ENCODE data around the gene SCAPER.

DNA sequence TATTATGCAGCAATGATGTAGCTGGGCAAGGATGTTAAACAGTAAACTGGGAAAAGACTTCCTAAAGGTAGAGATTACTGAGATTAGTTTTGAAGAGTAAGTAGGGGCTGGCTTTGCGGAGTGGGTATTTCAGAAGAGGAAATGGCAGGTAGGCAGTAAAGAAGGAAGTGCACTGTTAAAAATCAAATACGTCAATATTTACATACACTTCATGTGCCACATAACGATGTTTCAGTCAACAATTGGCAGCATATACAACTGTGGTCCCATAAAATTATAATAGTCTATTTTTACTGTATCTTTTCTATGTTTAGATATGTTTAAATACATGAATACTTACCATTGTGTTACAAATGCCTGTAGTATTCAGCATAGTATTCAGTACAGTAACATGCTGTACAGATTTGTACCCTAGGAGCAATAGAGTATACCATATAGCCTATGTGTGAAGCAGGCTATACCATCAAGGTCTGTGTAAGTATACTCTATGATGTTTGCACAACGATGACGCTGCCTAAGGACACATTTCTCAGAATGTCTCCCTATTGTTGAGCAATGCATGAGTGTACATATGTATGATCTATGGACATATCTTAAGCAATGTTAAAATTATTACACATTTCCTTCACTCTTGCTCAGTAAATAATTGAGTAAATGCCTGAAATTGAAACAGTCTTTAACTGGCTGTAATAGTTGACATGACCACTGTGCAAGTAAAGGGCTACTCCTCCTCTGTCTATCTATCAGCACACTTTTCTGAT, 371.9 kb downstream of the SCAPER start:
- TF ChIP-seq EZH2phosphoT487 (IDR thresholded peaks at IDR 0.05; ENCODE audit: borderline replicate concordance), result no peak
- TF ChIP-seq POLR2A (IDR thresholded peaks at IDR 0.05; ENCODE audit: borderline replicate concordance, extremely low read depth, insufficient read depth, insufficient read length), result no peak
- TF ChIP-seq, protein P1, sequence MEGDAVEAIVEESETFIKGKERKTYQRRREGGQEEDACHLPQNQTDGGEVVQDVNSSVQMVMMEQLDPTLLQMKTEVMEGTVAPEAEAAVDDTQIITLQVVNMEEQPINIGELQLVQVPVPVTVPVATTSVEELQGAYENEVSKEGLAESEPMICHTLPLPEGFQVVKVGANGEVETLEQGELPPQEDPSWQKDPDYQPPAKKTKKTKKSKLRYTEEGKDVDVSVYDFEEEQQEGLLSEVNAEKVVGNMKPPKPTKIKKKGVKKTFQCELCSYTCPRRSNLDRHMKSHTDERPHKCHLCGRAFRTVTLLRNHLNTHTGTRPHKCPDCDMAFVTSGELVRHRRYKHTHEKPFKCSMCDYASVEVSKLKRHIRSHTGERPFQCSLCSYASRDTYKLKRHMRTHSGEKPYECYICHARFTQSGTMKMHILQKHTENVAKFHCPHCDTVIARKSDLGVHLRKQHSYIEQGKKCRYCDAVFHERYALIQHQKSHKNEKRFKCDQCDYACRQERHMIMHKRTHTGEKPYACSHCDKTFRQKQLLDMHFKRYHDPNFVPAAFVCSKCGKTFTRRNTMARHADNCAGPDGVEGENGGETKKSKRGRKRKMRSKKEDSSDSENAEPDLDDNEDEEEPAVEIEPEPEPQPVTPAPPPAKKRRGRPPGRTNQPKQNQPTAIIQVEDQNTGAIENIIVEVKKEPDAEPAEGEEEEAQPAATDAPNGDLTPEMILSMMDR (IDR thresholded peaks at IDR 0.05 in 2 of 3, conservative IDR thresholded peaks at IDR 0.05 in 1 of 3; ENCODE audit: borderline replicate concordance in 1 of 3, insufficient read depth in 1 of 3, low read depth in 2 of 3, low read length in 2 of 3), result no peak
- TF ChIP-seq YY1 (IDR thresholded peaks at IDR 0.05; ENCODE audit: extremely low read depth, insufficient replicate concordance, low read depth, low read length), result no peak
- TF ChIP-seq EZH2 (IDR thresholded peaks at IDR 0.05), result no peak
- TF ChIP-seq, protein P2, sequence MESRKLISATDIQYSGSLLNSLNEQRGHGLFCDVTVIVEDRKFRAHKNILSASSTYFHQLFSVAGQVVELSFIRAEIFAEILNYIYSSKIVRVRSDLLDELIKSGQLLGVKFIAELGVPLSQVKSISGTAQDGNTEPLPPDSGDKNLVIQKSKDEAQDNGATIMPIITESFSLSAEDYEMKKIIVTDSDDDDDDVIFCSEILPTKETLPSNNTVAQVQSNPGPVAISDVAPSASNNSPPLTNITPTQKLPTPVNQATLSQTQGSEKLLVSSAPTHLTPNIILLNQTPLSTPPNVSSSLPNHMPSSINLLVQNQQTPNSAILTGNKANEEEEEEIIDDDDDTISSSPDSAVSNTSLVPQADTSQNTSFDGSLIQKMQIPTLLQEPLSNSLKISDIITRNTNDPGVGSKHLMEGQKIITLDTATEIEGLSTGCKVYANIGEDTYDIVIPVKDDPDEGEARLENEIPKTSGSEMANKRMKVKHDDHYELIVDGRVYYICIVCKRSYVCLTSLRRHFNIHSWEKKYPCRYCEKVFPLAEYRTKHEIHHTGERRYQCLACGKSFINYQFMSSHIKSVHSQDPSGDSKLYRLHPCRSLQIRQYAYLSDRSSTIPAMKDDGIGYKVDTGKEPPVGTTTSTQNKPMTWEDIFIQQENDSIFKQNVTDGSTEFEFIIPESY (IDR thresholded peaks at IDR 0.05; ENCODE audit: extremely low read depth, insufficient replicate concordance, low read length), result no peak
- no peak for TF ChIP-seq RAD21 (IDR thresholded peaks at IDR 0.05; ENCODE audit: low read depth)
- no peak for TF ChIP-seq CEBPB (IDR thresholded peaks at IDR 0.05; ENCODE audit: low read depth)
- TF ChIP-seq, protein P3, sequence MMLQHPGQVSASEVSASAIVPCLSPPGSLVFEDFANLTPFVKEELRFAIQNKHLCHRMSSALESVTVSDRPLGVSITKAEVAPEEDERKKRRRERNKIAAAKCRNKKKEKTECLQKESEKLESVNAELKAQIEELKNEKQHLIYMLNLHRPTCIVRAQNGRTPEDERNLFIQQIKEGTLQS (IDR thresholded peaks at IDR 0.05), result no peak

All from HCT116 (cell line).